GM15510 (cell line): ENCODE results near the gene MYH6.

Experiments
- POLR2A ChIP-seq: IDR thresholded peaks from 3 replicates; pipeline ENCODE4 v1.6.1; 2011; ENCODE audit warnings: borderline replicate concordance; ENCODE audit not compliant: insufficient read length; ENCODE audit errors: extremely low read depth

The MYH6 gene

DNA sequence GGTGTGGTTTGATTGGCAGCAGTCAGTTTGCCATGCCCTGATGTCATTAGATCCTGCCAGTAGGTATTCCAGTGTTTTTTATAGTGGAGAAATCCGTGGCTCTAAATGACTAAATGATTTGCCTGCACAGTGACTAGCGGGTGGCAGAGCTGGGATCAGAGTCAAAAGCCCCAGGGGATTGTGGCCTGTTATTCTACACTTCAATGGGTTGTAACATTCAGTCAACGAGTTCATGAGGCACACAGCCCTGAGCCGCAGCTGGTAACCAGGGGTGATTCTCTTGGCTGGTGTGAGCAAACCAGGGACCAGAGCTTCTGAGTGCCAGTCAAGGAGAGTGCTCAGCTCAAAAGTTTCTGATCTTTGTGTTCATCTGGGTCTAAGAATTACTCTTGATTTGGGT is 1.8 kb downstream of the MYH6 start:
- no peak for TF ChIP-seq POLR2A

GRCh38 chr14:23405516-23406025 is 2.5 kb downstream of the MYH6 start:
- TF ChIP-seq POLR2A = no peak

- TF ChIP-seq POLR2A = no peak
These were observed 3.0 kb downstream of the MYH6 start for GRCh38 chr14:23405096-23405495.

- TF ChIP-seq POLR2A = no peak
These were observed 3.7 kb downstream of the MYH6 start for GRCh38 chr14:23404331-23404900.

DNA sequence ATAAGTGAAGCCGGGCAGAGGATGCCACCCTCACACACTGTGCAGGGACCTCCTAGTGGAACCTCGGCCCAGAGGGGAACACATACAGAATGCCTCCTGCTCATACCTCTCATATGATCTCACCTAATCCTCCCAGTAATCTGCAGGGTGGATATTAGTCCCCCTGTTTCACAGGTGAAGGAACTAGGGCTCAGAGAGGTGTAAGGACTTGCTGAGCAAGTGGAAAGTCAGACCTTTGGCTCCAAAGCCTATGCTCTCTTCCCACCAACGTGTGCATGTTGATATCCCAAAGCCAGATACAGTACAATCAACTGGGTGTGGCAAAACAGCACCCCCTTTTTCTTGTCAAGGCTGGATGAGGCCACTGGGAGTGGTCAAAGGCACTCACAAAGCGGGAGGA is 4.2 kb downstream of the MYH6 start:
- no peak for TF ChIP-seq POLR2A

GRCh38 chr14:23403139-23403438 is 5.0 kb downstream of the MYH6 start:
- no peak for TF ChIP-seq POLR2A

- TF ChIP-seq POLR2A = no peak
These were observed 5.6 kb downstream of the MYH6 start for GRCh38 chr14:23402296-23403138.

DNA sequence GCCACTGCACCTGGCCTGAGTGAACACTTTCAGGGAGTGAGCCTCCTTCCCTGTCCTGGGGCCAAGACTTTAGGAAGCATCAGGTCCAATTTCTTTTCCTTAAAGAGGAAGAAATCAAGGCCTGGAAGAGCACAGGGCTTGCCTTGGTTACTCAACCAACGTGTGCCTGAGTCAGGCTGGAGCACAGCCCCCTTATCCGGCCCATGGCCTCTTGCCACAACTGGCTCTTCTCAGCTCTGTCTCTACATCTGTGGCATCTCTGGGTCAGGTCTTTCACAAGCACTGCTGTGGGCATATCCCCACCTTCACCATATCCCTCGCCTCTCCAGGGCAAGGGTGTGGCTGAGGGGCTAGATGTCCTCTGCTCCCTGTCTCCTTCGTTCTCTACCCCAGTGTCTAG is 6.8 kb downstream of the MYH6 start:
- no peak for TF ChIP-seq POLR2A

- no peak for TF ChIP-seq POLR2A
These were observed 8.5 kb downstream of the MYH6 start for GRCh38 chr14:23399591-23399990.

DNA sequence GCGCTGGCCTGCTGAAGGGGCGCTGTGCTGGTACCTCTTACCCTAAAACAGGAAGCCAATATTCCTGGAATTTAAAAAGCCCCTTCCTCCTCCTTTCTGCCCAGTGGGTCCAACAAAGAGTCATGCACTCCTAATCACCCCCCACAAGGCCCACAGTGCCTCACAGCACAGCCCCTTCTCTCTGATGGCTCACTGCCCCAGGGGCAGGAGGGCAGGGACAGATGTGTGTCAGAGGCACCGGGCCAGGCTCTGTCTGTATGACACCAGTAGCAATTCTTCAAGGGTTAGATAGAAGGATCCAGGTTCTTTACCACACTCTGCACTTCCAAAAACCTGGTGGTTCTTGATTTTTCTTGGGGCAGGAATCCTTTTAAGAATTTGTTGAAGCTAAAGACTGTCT is 8.9 kb downstream of the MYH6 start:
- TF ChIP-seq POLR2A = no peak

DNA sequence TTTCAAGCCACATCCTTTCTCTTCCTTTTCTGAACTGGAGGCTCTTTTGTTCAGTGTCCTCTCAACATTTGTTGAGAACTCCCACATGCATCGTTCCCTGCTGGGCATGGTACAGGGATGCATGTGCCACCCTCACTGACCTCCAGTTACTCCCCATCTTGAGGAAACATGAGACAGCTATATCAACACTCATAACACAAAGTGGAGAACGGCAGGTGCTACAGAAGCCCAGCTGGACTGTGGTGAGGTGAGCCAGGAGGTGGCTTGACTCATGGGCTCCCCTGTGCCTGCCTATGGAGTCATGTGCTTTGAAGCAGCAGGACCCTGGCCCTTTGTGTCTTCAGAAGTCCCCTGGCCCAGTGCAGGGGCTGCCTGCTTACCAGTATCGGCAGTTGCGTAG is 9.7 kb downstream of the MYH6 start:
- TF ChIP-seq POLR2A = no peak

GRCh38 chr14:23396781-23397407 is 11.2 kb downstream of the MYH6 start:
- TF ChIP-seq POLR2A = no peak

- TF ChIP-seq POLR2A = no peak
These were observed 11.9 kb downstream of the MYH6 start for GRCh38 chr14:23396126-23396525.

DNA sequence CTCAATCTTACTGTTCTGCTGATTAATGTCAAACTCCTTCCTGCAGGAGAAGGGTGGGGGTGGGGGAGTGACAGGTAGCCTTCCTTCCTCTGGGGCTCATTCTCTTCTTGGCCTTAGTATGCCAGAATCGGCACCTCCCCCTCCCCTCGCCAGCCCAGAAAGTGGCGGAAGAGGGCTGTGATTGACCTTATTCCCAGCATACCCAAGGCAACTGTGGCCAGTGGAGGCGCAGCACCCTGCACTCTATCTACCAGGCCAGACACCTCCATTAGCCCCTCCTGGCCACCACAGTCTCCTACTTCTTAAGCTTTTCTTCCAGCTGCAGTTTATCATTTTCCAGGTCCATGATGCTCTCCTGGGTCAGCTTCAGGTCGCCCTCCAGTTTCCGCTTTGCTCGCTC is 15.5 kb downstream of the MYH6 start:
- TF ChIP-seq POLR2A = no peak

DNA sequence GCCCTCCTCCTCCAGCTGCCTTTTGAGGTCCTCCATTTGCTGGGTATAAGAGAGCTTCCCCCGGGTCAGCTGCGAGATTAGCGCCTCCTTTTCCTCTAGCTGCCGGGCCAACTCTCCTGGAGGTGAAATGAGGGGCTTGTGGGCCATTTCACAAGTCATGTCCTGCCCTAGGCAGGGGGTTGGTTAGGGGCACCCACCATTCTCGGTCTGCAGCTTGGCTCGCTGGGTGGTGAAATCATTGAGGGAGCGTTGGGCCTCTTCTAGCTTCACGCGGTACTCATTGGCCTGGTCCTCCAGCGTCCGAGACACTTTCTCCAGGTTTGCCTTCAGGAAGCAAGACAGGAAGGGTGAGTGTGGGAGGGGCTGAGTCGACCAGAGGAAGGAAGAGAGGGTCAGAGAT is 18.7 kb downstream of the MYH6 start:
- no peak for TF ChIP-seq POLR2A

- TF ChIP-seq POLR2A = no peak
These were observed 19.1 kb downstream of the MYH6 start for GRCh38 chr14:23388996-23389395.
